Peyer's patch (tissue), 4 donors: ENCODE results near the gene PRMT2.

ENCODE experiments used
- POLR2A ChIP-seq, 2 donors: fragments of 450-650 bp; IDR thresholded peaks; one replicate each; pipeline ENCODE4 v1.5.1; 2017; ENCODE audit warnings: antibody characterized with exemption in 2 of 2, mild to moderate bottlenecking in 2 of 2, moderate library complexity in 2 of 2
- TF ChIP-seq, protein P1 (sequence below), 6 experiments: fragments of 450-650 bp in 4 of 6; fragments of 200-600 bp in 2 of 6; sonication (generic) in 1 of 6; IDR thresholded peaks; one replicate each; pipeline ENCODE4 v1.5.1; 2017 to 2019; ENCODE audit warnings: antibody characterized with exemption in 6 of 6, mild to moderate bottlenecking in 3 of 6, moderate library complexity in 1 of 6

DNA sequence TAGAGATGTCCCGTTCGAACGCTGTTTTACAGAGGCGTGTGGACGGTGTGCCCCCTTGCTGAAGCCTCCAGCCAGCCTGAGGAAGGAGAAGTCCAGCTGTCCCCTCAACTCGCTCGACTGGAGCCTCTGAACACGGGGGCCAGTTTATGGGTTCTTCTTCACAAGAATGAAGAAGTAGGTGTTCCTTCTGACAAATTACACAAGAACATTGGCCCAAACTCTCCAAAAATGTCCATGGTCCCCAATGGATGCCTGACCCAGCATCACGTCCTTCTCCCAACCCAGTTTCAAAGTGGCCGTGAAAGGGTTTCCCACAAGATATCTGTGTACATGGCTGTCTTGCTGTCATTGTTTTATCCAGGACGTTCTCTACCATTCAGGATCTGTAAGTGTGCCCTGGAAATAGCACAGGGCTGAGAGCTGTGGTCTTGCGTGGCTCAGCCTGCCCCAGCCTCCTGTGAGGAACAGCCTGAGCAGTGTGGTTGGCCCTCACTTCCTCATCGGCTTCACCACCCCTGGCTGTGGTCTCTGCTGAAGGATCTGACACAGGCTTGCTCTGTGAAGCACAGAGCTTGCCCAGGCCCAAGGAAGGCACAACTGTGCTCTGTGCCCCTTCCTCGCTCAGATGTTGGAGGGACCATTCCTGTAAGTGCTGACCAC is 29.6 kb upstream of the PRMT2 start:
- TF ChIP-seq, protein P1, sequence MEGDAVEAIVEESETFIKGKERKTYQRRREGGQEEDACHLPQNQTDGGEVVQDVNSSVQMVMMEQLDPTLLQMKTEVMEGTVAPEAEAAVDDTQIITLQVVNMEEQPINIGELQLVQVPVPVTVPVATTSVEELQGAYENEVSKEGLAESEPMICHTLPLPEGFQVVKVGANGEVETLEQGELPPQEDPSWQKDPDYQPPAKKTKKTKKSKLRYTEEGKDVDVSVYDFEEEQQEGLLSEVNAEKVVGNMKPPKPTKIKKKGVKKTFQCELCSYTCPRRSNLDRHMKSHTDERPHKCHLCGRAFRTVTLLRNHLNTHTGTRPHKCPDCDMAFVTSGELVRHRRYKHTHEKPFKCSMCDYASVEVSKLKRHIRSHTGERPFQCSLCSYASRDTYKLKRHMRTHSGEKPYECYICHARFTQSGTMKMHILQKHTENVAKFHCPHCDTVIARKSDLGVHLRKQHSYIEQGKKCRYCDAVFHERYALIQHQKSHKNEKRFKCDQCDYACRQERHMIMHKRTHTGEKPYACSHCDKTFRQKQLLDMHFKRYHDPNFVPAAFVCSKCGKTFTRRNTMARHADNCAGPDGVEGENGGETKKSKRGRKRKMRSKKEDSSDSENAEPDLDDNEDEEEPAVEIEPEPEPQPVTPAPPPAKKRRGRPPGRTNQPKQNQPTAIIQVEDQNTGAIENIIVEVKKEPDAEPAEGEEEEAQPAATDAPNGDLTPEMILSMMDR (IDR thresholded peaks at IDR 0.05) = no peak
- no peak for TF ChIP-seq POLR2A (IDR thresholded peaks at IDR 0.05)
